CD8-positive, alpha-beta memory T cell (primary cell): ENCODE data around the gene OR1A1. TPM values are rescaled to one million over a fixed set of nuclear protein-coding genes. Genes with fewer than 3 reads are reported as not detected.

Experiments used
- CTCF ChIA-PET: fragments of 350-600 bp; sonication (Branson Sonifier 250); formaldehyde crosslinking; loops from one replicate; lab custom pipeline; 2021; ENCODE audit warnings: antibody characterized with exemption; lab: Charles Lee
- POLR2A ChIA-PET: fragments of 350-600 bp; sonication (Branson Sonifier 250); formaldehyde crosslinking; loops from one replicate; lab custom pipeline; 2021; ENCODE audit warnings: antibody characterized with exemption; lab: Charles Lee
- DNase-seq, 5 donors: peaks; one replicate each; pipeline versions ENCODE4 v3.0.0 to v3.0.0-alpha.2; 2020 to 2022; ENCODE audit warnings: mixed read lengths in 1 of 5
- H3K27ac ChIP-seq: one replicate; pipeline ENCODE4 v1.7.0; 2013; ENCODE audit warnings: low read depth, mild to moderate bottlenecking, low read length, moderate library complexity
- H3K27me3 ChIP-seq: 2 replicates; pipeline ENCODE4 v1.7.0; 2013; ENCODE audit warnings: low read length, mild to moderate bottlenecking; ENCODE audit not compliant: insufficient read depth, poor library complexity, severe bottlenecking
- H3K36me3 ChIP-seq: 2 replicates; pipeline ENCODE4 v1.7.0; 2013; ENCODE audit warnings: mild to moderate bottlenecking, low read length, moderate library complexity; ENCODE audit not compliant: insufficient read depth
- H3K4me1 ChIP-seq: 2 replicates; pipeline ENCODE4 v1.7.0; 2013; ENCODE audit warnings: mild to moderate bottlenecking, low read length, moderate library complexity; ENCODE audit not compliant: insufficient read depth
- H3K4me3 ChIP-seq: 2 replicates; pipeline ENCODE4 v1.7.0; 2013; ENCODE audit warnings: mild to moderate bottlenecking, low read length
- H3K9me3 ChIP-seq: 2 replicates; pipeline ENCODE4 v1.7.0; 2013; ENCODE audit warnings: mild to moderate bottlenecking, low read length
- H3K27ac Mint-ChIP-seq, 8 donors: one replicate each; pipeline ENCODE4 v1.8.0; 2020 to 2021; ENCODE audit warnings: mixed read lengths in 8 of 8, mild to moderate bottlenecking in 6 of 8, inconsistent platforms in 3 of 8, moderate library complexity in 3 of 8
- H3K27me3 Mint-ChIP-seq, 2 donors: one replicate each; pipeline ENCODE4 v1.8.0; 2020 to 2021; ENCODE audit warnings: mixed read lengths in 2 of 2, mild to moderate bottlenecking in 1 of 2, moderate library complexity in 1 of 2
- H3K36me3 Mint-ChIP-seq, 3 donors: one replicate each; pipeline ENCODE4 v1.8.0; 2020 to 2021; ENCODE audit warnings: mixed read lengths in 3 of 3, inconsistent platforms in 1 of 3, mild to moderate bottlenecking in 1 of 3
- H3K4me1 Mint-ChIP-seq, 3 donors: one replicate each; pipeline ENCODE4 v1.8.0; 2020 to 2021; ENCODE audit warnings: mixed read lengths in 3 of 3, inconsistent platforms in 1 of 3, mild to moderate bottlenecking in 1 of 3
- H3K4me3 Mint-ChIP-seq, 7 donors: one replicate each; pipeline ENCODE4 v1.8.0; 2020 to 2021; ENCODE audit warnings: mixed read lengths in 7 of 7, mild to moderate bottlenecking in 6 of 7, moderate library complexity in 4 of 7, inconsistent platforms in 2 of 7
- H3K9me3 Mint-ChIP-seq, 5 donors: one replicate each; pipeline ENCODE4 v1.8.0; 2020 to 2022; ENCODE audit warnings: mixed read lengths in 5 of 5, mild to moderate bottlenecking in 3 of 5, moderate library complexity in 2 of 5, inconsistent platforms in 1 of 5
- polyA plus RNA-seq: library from polyadenylated mRNA; unstranded; fragments of 300-500 nt; fragmentation: Illumina TruSeq; gene quantifications from one replicate; pipeline ENCODE4 v1.2.3, GENCODE V29; 2021
- total RNA-seq, 2 experiments: library from RNA; stranded (reverse); gene quantifications; one replicate each; pipeline ENCODE4 v1.2.3, GENCODE V29; 2021

The OR1A1 gene
- total and polyA plus RNA-seq, 3 experiments from 2014 or later, result not detected

DNA sequence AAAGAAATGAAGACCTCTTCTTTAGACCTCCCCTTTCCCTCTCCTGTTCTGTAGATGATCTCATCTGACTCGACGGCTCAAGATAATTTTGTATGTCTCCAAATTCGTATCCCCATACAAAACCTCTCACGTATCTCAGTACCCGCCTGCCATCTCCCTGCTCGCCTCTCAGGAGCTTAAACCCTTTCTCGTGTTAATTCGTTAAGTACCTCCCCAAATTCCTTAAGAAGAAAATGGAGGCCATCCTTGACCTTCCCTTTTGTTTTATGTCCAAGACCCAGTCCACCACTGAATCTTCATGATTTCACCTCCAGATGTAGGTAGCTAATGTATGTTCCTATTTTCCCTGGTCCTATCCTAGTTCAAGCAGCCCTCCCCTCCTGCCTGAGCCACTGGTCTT is 49.1 kb downstream of the OR1A1 start:
- Histone ChIP-seq H3K4me3 (no peak overlapping the region), H3K36me3 (no peaks in the 10 kb centered on the region), H3K9me3 (no peaks in the 10 kb centered on the region), H3K4me1 (no peaks in the 10 kb centered on the region), H3K27ac (no peak overlapping the region), H3K27me3 (no peaks in the 10 kb centered on the region)
- H3K4me3 Mint-ChIP-seq, result no peak overlapping the region
- no peaks in the 10 kb centered on the region for H3K36me3 Mint-ChIP-seq
- no peak for DNase-seq
- peaks cover 0 to 6% (median 4%) of the 10 kb centered on the region in 3 donors for H3K4me1 Mint-ChIP-seq
- peaks cover 4 to 7% (median 6%) of the 10 kb centered on the region in 5 donors for H3K9me3 Mint-ChIP-seq
- no peak overlapping the region for H3K27ac Mint-ChIP-seq
- CTCF ChIA-PET, result no interaction called here
- peaks cover 11 to 27% of the 10 kb centered on the region in 2 donors for H3K27me3 Mint-ChIP-seq
- POLR2A ChIA-PET, result no interaction called here

GRCh38 chr17:3260163-3260562 is 52.7 kb downstream of the OR1A1 start:
- Histone ChIP-seq H3K4me3 (no peak overlapping the region), H3K27ac (no peak overlapping the region), H3K4me1 (no peaks in the 10 kb centered on the region), H3K27me3 (no peaks in the 10 kb centered on the region), H3K36me3 (no peaks in the 10 kb centered on the region), H3K9me3 (no peaks in the 10 kb centered on the region)
- no peak overlapping the region for H3K4me3 Mint-ChIP-seq
- POLR2A ChIA-PET, result no interaction called here
- H3K27ac Mint-ChIP-seq, result peak overlapping the region in 1 of 8 donors; percentile 39
- H3K27me3 Mint-ChIP-seq, result peaks cover 13 to 23% of the 10 kb centered on the region in 2 donors
- no peak for DNase-seq
- peaks cover 0 to 6% (median 4%) of the 10 kb centered on the region in 3 donors for H3K4me1 Mint-ChIP-seq
- no peaks in the 10 kb centered on the region for H3K36me3 Mint-ChIP-seq
- peaks cover 0 to 3% (median 0%) of the 10 kb centered on the region in 5 donors for H3K9me3 Mint-ChIP-seq
- CTCF ChIA-PET, result no interaction called here

GRCh38 chr17:3260600-3260999 is 53.1 kb downstream of the OR1A1 start:
- Histone ChIP-seq H3K4me1 (no peaks in the 10 kb centered on the region), H3K4me3 (no peak overlapping the region), H3K27me3 (no peaks in the 10 kb centered on the region), H3K9me3 (no peaks in the 10 kb centered on the region), H3K27ac (no peak overlapping the region), H3K36me3 (no peaks in the 10 kb centered on the region)
- peaks cover 0 to 3% (median 0%) of the 10 kb centered on the region in 5 donors for H3K9me3 Mint-ChIP-seq
- peak overlapping the region in 2 of 8 donors; percentile 39 to 61 for H3K27ac Mint-ChIP-seq
- ChIA-PET CTCF (no interaction called here), POLR2A (no interaction called here)
- DNase-seq, result no peak
- H3K4me1 Mint-ChIP-seq, result peaks cover 0 to 6% (median 4%) of the 10 kb centered on the region in 3 donors
- peaks cover 14 to 23% of the 10 kb centered on the region in 2 donors for H3K27me3 Mint-ChIP-seq
- H3K36me3 Mint-ChIP-seq, result no peaks in the 10 kb centered on the region
- H3K4me3 Mint-ChIP-seq, result peak overlapping the region in 1 of 7 donors; percentile 43

Other genes starting within 250 kb of the OR1A1 start
- not detected for gene OR1D5, start 144.1 kb upstream of the OR1A1 start, total RNA-seq
- 0.32 TPM for gene OR1D5, start 144.1 kb upstream of the OR1A1 start, polyA plus RNA-seq
- not detected for gene OR1D2, start 103.2 kb upstream of the OR1A1 start, total RNA-seq
- gene OR1D2, start 103.2 kb upstream of the OR1A1 start, polyA plus RNA-seq, result not detected
- gene OR1G1, start 80.1 kb upstream of the OR1A1 start, total RNA-seq, result not detected
- gene OR1G1, start 80.1 kb upstream of the OR1A1 start, polyA plus RNA-seq, result not detected
- gene OR1A2, start 10.1 kb upstream of the OR1A1 start, total RNA-seq, result not detected
- gene OR1A2, start 10.1 kb upstream of the OR1A1 start, polyA plus RNA-seq, result not detected
- under 1 TPM; 0.46 to 0.82 TPM for gene OR3A1, start 90.7 kb downstream of the OR1A1 start, total RNA-seq
- not detected for gene OR3A1, start 90.7 kb downstream of the OR1A1 start, polyA plus RNA-seq
- 1 to 10 TPM; 5.9 to 6.7 TPM for gene OR3A2, start 178.6 kb downstream of the OR1A1 start, total RNA-seq
- 0.46 TPM for gene OR3A2, start 178.6 kb downstream of the OR1A1 start, polyA plus RNA-seq
- gene OR1E1, start 190.7 kb downstream of the OR1A1 start, total RNA-seq, result not detected
- not detected for gene OR1E1, start 190.7 kb downstream of the OR1A1 start, polyA plus RNA-seq
- gene OR3A3, start 203.7 kb downstream of the OR1A1 start, total RNA-seq, result not detected
- not detected for gene OR3A3, start 203.7 kb downstream of the OR1A1 start, polyA plus RNA-seq
- gene OR1E2, start 226.2 kb downstream of the OR1A1 start, total RNA-seq, result not detected
- not detected for gene OR1E2, start 226.2 kb downstream of the OR1A1 start, polyA plus RNA-seq